HEK293 (cell line): ENCODE measurements around the gene VIT.

Source experiments
- CTCF ChIA-PET: fragments of 350-600 bp; formaldehyde crosslinking; extraction: SDS; loops from one replicate; lab custom pipeline; 2021; ENCODE audit warnings: antibody characterized with exemption; lab: Yijun Ruan, JAX
- POLR2A ChIA-PET: fragments of 300-600 bp; formaldehyde crosslinking; extraction: SDS; loops from one replicate; lab custom pipeline; 2020; ENCODE audit warnings: antibody characterized with exemption, inconsistent platforms; lab: Yijun Ruan, JAX
- H3K27ac ChIP-seq: fragments of 200-500 bp; sonication (Bioruptor generic); 2 replicates; pipeline ENCODE4 v1.5.1; 2014; ENCODE audit warnings: low read depth, low read length, control low read depth, inconsistent platforms; ENCODE audit errors: extremely low read depth
- H3K36me3 ChIP-seq, 2 experiments: fragments of 200-500 bp in 1 of 2; sonication (Bioruptor generic) in 1 of 2; 1 replicate in 1 of 2; 2 replicates in 1 of 2; pipeline ENCODE4 v1.5.1; 2014 to 2017; ENCODE audit warnings: inconsistent platforms in 2 of 2, low read length in 2 of 2; ENCODE audit not compliant: control insufficient read depth in 2 of 2, insufficient read depth in 1 of 2
- H3K4me1 ChIP-seq: fragments of 200-500 bp; sonication (Bioruptor generic); 2 replicates; pipeline ENCODE4 v1.5.1; 2014; ENCODE audit warnings: mild to moderate bottlenecking, low read length, inconsistent platforms; ENCODE audit not compliant: control insufficient read depth, insufficient read depth
- H3K4me3 ChIP-seq: 2 replicates; pipeline ENCODE4 v1.5.1; 2011; ENCODE audit warnings: low read depth, mild to moderate bottlenecking, control low read depth, low read length, moderate library complexity
- H3K9me3 ChIP-seq: fragments of 200-500 bp; sonication (Bioruptor generic); 2 replicates; pipeline ENCODE4 v1.5.1; 2014; ENCODE audit warnings: low read depth, low read length, inconsistent platforms; ENCODE audit not compliant: control insufficient read depth, insufficient read depth
- FEZF1 ChIP-seq: fragments of 450-650 bp; formaldehyde crosslinking; IDR thresholded peaks from 2 replicates; pipeline ENCODE4 v1.5.1; 2016; ENCODE audit warnings: missing biosample characterization, missing genetic modification characterization
- GFI1B ChIP-seq: fragments of 450-650 bp; formaldehyde crosslinking; IDR thresholded peaks from 2 replicates; pipeline ENCODE4 v1.5.1; 2016; ENCODE audit warnings: missing biosample characterization, missing genetic modification characterization
- ZNF174 ChIP-seq: fragments of 450-650 bp; formaldehyde crosslinking; IDR thresholded peaks from 2 replicates; pipeline ENCODE4 v1.5.0; 2017; ENCODE audit warnings: missing biosample characterization, mild to moderate bottlenecking, missing genetic modification characterization
- ZNF175 ChIP-seq: fragments of 450-650 bp; formaldehyde crosslinking; IDR thresholded peaks from 2 replicates; pipeline ENCODE4 v1.5.1; 2016; ENCODE audit warnings: missing biosample characterization, missing genetic modification characterization
- ZNF394 ChIP-seq: fragments of 450-650 bp; formaldehyde crosslinking; IDR thresholded peaks from 2 replicates; pipeline ENCODE4 v1.5.1; 2016; ENCODE audit warnings: missing biosample characterization, missing genetic modification characterization, mild to moderate bottlenecking, moderate library complexity, borderline replicate concordance
- ZNF416 ChIP-seq: fragments of 450-650 bp; formaldehyde crosslinking; IDR thresholded peaks from 2 replicates; pipeline ENCODE4 v1.5.1; 2016; ENCODE audit warnings: missing biosample characterization, missing genetic modification characterization
- ZNF501 ChIP-seq: fragments of 450-650 bp; formaldehyde crosslinking; IDR thresholded peaks from 2 replicates; pipeline ENCODE4 v1.5.1; 2016; ENCODE audit warnings: missing biosample characterization, missing genetic modification characterization
- ZNF521 ChIP-seq: fragments of 450-650 bp; formaldehyde crosslinking; IDR thresholded peaks from 2 replicates; pipeline ENCODE4 v1.5.1; 2017; ENCODE audit warnings: missing biosample characterization, mild to moderate bottlenecking, missing genetic modification characterization
- ZNF600 ChIP-seq: fragments of 450-650 bp; formaldehyde crosslinking; IDR thresholded peaks from 2 replicates; pipeline ENCODE4 v1.5.1; 2016; ENCODE audit warnings: missing biosample characterization, missing genetic modification characterization
- ZNF621 ChIP-seq: fragments of 450-650 bp; formaldehyde crosslinking; IDR thresholded peaks from 2 replicates; pipeline ENCODE4 v1.5.1; 2017; ENCODE audit warnings: missing biosample characterization, missing genetic modification characterization
- ZNF677 ChIP-seq: fragments of 450-650 bp; IDR thresholded peaks from 2 replicates; pipeline ENCODE4 v1.5.0; 2018; ENCODE audit warnings: missing biosample characterization, mild to moderate bottlenecking, missing genetic modification characterization, moderate library complexity
- TF ChIP-seq, protein P1 (sequence below): fragments of 450-650 bp; formaldehyde crosslinking; conservative IDR thresholded peaks from 2 replicates; pipeline ENCODE4 v1.5.1; 2016; ENCODE audit warnings: low read depth, missing biosample characterization, missing genetic modification characterization
- TF ChIP-seq, protein P2 (sequence below): fragments of 450-650 bp; formaldehyde crosslinking; IDR thresholded peaks from 2 replicates; pipeline ENCODE4 v1.5.1; 2017; ENCODE audit warnings: missing biosample characterization, missing genetic modification characterization
- TF ChIP-seq, protein P3 (sequence below): fragments of 450-650 bp; formaldehyde crosslinking; IDR thresholded peaks from 2 replicates; pipeline ENCODE4 v1.5.1; 2016; ENCODE audit warnings: missing biosample characterization, missing genetic modification characterization, low read depth
- TF ChIP-seq, protein P4 (sequence below): fragments of 450-650 bp; formaldehyde crosslinking; IDR thresholded peaks from 2 replicates; pipeline ENCODE4 v1.5.1; 2017; ENCODE audit warnings: missing biosample characterization, missing genetic modification characterization
- TF ChIP-seq, protein P5 (sequence below): fragments of 450-650 bp; formaldehyde crosslinking; IDR thresholded peaks from 2 replicates; pipeline ENCODE4 v1.5.1; 2016; ENCODE audit warnings: missing biosample characterization, missing genetic modification characterization
- TF ChIP-seq, protein P6 (sequence below): fragments of 450-650 bp; formaldehyde crosslinking; IDR thresholded peaks from 2 replicates; pipeline ENCODE4 v1.5.1; 2016; ENCODE audit warnings: missing biosample characterization, missing genetic modification characterization, borderline replicate concordance

Gene VIT

DNA sequence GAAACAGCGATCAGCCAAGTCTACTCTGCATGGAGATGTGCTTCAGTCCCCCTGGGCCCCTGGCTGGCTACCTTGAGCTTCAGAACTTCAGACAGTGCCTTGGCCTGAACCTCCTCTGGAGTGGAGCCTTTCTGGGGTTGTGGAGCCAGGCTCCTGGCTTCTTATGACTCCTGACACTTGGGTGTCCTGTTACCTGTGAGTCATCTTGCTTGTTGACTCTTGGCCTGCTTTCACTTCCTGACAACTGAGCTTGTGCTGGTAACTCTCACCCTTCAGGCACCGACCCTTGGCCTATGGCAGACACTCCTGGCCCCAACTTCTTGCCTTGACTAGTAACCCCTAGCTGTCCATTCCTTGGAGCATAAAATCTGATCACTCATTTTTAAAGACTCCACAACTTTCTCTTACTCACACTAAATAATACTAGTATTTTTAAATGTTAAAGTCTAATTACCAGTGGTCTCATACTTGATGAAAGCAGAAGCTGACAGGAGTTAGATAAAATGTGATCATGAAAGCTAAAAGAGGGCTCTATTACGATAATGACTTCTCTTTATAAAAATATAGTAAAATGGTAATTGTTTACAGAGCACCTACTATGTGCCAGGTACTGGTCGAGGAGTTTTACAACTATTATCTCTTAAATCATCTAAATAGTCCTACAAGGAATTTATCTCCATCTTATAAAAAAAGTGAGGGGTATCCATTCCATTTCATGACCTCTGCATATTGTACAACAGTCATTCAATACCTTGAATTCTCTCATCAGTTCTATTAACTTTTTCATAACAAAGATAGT, 46.3 kb upstream of the VIT start (continued):
- TF ChIP-seq, protein P1, sequence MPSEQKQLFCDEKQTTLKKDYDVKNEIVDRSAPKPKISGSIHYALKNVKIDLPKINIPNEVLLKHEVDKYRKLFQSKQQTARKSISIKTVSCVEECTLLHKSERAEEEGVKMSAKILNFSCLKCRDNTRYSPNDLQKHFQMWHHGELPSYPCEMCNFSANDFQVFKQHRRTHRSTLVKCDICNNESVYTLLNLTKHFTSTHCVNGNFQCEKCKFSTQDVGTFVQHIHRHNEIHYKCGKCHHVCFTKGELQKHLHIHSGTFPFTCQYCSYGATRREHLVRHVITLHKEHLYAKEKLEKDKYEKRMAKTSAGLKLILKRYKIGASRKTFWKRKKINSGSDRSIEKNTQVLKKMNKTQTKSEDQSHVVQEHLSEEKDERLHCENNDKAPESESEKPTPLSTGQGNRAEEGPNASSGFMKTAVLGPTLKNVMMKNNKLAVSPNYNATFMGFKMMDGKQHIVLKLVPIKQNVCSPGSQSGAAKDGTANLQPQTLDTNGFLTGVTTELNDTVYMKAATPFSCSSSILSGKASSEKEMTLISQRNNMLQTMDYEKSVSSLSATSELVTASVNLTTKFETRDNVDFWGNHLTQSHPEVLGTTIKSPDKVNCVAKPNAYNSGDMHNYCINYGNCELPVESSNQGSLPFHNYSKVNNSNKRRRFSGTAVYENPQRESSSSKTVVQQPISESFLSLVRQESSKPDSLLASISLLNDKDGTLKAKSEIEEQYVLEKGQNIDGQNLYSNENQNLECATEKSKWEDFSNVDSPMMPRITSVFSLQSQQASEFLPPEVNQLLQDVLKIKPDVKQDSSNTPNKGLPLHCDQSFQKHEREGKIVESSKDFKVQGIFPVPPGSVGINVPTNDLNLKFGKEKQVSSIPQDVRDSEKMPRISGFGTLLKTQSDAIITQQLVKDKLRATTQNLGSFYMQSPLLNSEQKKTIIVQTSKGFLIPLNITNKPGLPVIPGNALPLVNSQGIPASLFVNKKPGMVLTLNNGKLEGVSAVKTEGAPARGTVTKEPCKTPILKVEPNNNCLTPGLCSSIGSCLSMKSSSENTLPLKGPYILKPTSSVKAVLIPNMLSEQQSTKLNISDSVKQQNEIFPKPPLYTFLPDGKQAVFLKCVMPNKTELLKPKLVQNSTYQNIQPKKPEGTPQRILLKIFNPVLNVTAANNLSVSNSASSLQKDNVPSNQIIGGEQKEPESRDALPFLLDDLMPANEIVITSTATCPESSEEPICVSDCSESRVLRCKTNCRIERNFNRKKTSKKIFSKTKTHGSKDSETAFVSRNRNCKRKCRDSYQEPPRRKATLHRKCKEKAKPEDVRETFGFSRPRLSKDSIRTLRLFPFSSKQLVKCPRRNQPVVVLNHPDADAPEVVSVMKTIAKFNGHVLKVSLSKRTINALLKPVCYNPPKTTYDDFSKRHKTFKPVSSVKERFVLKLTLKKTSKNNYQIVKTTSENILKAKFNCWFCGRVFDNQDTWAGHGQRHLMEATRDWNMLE (tag by site-specific recombination): no peak
- TF ChIP-seq, protein P2, sequence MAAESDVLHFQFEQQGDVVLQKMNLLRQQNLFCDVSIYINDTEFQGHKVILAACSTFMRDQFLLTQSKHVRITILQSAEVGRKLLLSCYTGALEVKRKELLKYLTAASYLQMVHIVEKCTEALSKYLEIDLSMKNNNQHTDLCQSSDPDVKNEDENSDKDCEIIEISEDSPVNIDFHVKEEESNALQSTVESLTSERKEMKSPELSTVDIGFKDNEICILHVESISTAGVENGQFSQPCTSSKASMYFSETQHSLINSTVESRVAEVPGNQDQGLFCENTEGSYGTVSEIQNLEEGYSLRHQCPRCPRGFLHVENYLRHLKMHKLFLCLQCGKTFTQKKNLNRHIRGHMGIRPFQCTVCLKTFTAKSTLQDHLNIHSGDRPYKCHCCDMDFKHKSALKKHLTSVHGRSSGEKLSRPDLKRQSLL (tag by site-specific recombination): peak; percentile 65; the same call in 1 of the 2 replicates
- TF ChIP-seq ZNF600 (tag by site-specific recombination) (no peak), ZNF621 (no peak), ZNF521 (tag by site-specific recombination) (no peak)

DNA sequence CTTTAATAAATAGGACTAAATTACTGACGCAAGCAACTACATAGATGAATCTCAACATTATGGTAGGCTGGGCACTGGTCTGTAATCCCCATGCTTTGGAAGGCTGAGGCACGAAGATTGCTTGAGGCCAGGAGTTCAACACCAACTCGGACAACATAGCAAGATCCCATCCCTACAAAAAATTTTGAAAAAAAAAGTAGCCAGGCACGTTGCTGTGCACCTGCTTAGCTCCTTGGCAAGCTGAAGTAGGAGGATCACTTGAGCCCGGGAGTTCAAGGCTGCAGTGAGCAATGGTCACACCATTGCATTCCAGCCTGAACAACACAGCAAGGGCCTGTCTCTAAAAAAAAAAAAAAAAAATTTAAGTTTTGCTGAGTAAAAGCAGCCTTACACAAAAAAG, 43.4 kb upstream of the VIT start:
- H3K4me1 ChIP-seq: no peaks in the 10 kb centered on the region
- TF ChIP-seq FEZF1 (tag by site-specific recombination) (no peak), ZNF501 (tag by site-specific recombination) (no peak), ZNF174 (no peak), ZNF416 (no peak), ZNF677 (no peak), GFI1B (tag by site-specific recombination) (no peak), ZNF175 (tag by site-specific recombination) (no peak), ZNF394 (tag by site-specific recombination) (no peak)
- TF ChIP-seq, protein P2 (tag by site-specific recombination): no peak
- TF ChIP-seq, protein P3, sequence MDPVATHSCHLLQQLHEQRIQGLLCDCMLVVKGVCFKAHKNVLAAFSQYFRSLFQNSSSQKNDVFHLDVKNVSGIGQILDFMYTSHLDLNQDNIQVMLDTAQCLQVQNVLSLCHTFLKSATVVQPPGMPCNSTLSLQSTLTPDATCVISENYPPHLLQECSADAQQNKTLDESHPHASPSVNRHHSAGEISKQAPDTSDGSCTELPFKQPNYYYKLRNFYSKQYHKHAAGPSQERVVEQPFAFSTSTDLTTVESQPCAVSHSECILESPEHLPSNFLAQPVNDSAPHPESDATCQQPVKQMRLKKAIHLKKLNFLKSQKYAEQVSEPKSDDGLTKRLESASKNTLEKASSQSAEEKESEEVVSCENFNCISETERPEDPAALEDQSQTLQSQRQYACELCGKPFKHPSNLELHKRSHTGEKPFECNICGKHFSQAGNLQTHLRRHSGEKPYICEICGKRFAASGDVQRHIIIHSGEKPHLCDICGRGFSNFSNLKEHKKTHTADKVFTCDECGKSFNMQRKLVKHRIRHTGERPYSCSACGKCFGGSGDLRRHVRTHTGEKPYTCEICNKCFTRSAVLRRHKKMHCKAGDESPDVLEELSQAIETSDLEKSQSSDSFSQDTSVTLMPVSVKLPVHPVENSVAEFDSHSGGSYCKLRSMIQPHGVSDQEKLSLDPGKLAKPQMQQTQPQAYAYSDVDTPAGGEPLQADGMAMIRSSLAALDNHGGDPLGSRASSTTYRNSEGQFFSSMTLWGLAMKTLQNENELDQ (tag by site-specific recombination): no peak
- TF ChIP-seq, protein P4, sequence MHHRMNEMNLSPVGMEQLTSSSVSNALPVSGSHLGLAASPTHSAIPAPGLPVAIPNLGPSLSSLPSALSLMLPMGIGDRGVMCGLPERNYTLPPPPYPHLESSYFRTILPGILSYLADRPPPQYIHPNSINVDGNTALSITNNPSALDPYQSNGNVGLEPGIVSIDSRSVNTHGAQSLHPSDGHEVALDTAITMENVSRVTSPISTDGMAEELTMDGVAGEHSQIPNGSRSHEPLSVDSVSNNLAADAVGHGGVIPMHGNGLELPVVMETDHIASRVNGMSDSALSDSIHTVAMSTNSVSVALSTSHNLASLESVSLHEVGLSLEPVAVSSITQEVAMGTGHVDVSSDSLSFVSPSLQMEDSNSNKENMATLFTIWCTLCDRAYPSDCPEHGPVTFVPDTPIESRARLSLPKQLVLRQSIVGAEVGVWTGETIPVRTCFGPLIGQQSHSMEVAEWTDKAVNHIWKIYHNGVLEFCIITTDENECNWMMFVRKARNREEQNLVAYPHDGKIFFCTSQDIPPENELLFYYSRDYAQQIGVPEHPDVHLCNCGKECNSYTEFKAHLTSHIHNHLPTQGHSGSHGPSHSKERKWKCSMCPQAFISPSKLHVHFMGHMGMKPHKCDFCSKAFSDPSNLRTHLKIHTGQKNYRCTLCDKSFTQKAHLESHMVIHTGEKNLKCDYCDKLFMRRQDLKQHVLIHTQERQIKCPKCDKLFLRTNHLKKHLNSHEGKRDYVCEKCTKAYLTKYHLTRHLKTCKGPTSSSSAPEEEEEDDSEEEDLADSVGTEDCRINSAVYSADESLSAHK: no peak
- TF ChIP-seq, protein P5, sequence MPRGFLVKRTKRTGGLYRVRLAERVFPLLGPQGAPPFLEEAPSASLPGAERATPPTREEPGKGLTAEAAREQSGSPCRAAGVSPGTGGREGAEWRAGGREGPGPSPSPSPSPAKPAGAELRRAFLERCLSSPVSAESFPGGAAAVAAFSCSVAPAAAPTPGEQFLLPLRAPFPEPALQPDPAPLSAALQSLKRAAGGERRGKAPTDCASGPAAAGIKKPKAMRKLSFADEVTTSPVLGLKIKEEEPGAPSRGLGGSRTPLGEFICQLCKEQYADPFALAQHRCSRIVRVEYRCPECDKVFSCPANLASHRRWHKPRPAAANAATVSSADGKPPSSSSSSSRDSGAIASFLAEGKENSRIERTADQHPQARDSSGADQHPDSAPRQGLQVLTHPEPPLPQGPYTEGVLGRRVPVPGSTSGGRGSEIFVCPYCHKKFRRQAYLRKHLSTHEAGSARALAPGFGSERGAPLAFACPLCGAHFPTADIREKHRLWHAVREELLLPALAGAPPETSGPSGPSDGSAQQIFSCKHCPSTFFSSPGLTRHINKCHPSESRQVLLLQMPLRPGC (tag by site-specific recombination): no peak
- TF ChIP-seq, protein P6, sequence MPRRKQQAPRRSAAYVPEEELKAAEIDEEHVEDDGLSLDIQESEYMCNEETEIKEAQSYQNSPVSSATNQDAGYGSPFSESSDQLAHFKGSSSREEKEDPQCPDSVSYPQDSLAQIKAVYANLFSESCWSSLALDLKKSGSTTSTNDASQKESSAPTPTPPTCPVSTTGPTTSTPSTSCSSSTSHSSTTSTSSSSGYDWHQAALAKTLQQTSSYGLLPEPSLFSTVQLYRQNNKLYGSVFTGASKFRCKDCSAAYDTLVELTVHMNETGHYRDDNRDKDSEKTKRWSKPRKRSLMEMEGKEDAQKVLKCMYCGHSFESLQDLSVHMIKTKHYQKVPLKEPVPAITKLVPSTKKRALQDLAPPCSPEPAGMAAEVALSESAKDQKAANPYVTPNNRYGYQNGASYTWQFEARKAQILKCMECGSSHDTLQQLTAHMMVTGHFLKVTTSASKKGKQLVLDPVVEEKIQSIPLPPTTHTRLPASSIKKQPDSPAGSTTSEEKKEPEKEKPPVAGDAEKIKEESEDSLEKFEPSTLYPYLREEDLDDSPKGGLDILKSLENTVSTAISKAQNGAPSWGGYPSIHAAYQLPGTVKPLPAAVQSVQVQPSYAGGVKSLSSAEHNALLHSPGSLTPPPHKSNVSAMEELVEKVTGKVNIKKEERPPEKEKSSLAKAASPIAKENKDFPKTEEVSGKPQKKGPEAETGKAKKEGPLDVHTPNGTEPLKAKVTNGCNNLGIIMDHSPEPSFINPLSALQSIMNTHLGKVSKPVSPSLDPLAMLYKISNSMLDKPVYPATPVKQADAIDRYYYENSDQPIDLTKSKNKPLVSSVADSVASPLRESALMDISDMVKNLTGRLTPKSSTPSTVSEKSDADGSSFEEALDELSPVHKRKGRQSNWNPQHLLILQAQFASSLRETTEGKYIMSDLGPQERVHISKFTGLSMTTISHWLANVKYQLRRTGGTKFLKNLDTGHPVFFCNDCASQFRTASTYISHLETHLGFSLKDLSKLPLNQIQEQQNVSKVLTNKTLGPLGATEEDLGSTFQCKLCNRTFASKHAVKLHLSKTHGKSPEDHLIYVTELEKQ (tag by site-specific recombination): no peak
- H3K4me3 ChIP-seq: no peak overlapping the region
- ChIA-PET POLR2A (no interaction called here), CTCF (interaction anchor here (1.0 kb wide), 1 partner anchor 9 kb away, joined by 3 read pairs; no protein-coding TSS in a partner anchor)
- H3K36me3 ChIP-seq: no peaks in the 10 kb centered on the region
- no peaks in the 10 kb centered on the region for H3K9me3 ChIP-seq
- H3K27ac ChIP-seq: no peak overlapping the region
